ENCODE results near the gene GRIA1. TPM values are rescaled to one million over a fixed set of nuclear protein-coding genes. Genes with fewer than 3 reads are reported as not detected.

Gene GRIA1
- total RNA-seq, 2 experiments from 2014 or later: not detected

- Mint-ChIP-seq H3K9me3 (no peaks in the 10 kb centered on the region), H3K27me3 (no peaks in the 10 kb centered on the region), H3K36me3 (ENCODE audit: low read depth) (no peaks in the 10 kb centered on the region), H3K27ac (no peak overlapping the region), H3K4me3 (no peak overlapping the region), H3K4me1 (no peaks in the 10 kb centered on the region)
- CTCF ChIA-PET: no interaction called here
- no peak for DNase-seq
- POLR2A ChIA-PET: no interaction called here
Observed at GRCh38 chr5:153632748-153633290, 142.3 kb downstream of the GRIA1 start.

- no peaks in the 10 kb centered on the region for H3K27me3 Mint-ChIP-seq
- ChIA-PET POLR2A (no interaction called here), CTCF (interaction anchor here (0.6 kb wide), 1 partner anchor 45 kb away, joined by 5 read pairs; no protein-coding TSS in a partner anchor)
- no peaks in the 10 kb centered on the region for H3K4me1 Mint-ChIP-seq
- H3K36me3 Mint-ChIP-seq (ENCODE audit: low read depth): no peaks in the 10 kb centered on the region
- DNase-seq: no peak
- no peaks in the 10 kb centered on the region for H3K9me3 Mint-ChIP-seq
- H3K4me3 Mint-ChIP-seq: no peak overlapping the region
- no peak overlapping the region for H3K27ac Mint-ChIP-seq
Observed at GRCh38 chr5:153636670-153637451, 146.4 kb downstream of the GRIA1 start.

GRCh38 chr5:153640293-153640692 lies 149.8 kb downstream of the GRIA1 start:
- Mint-ChIP-seq H3K4me1 (no peaks in the 10 kb centered on the region), H3K27me3 (no peaks in the 10 kb centered on the region), H3K27ac (no peak overlapping the region), H3K4me3 (no peak overlapping the region), H3K36me3 (ENCODE audit: low read depth) (no peaks in the 10 kb centered on the region), H3K9me3 (no peaks in the 10 kb centered on the region)
- no peak for DNase-seq
- ChIA-PET CTCF (no interaction called here), POLR2A (no interaction called here)

- no peaks in the 10 kb centered on the region for H3K36me3 Mint-ChIP-seq (ENCODE audit: low read depth)
- DNase-seq: no peak
- H3K9me3 Mint-ChIP-seq: no peaks in the 10 kb centered on the region
- no peak overlapping the region for H3K4me3 Mint-ChIP-seq
- ChIA-PET CTCF (no interaction called here), POLR2A (no interaction called here)
- no peaks in the 10 kb centered on the region for H3K4me1 Mint-ChIP-seq
- no peak overlapping the region for H3K27ac Mint-ChIP-seq
- H3K27me3 Mint-ChIP-seq: no peaks in the 10 kb centered on the region
Observed at GRCh38 chr5:153641183-153641688, 150.8 kb downstream of the GRIA1 start.

DNA sequence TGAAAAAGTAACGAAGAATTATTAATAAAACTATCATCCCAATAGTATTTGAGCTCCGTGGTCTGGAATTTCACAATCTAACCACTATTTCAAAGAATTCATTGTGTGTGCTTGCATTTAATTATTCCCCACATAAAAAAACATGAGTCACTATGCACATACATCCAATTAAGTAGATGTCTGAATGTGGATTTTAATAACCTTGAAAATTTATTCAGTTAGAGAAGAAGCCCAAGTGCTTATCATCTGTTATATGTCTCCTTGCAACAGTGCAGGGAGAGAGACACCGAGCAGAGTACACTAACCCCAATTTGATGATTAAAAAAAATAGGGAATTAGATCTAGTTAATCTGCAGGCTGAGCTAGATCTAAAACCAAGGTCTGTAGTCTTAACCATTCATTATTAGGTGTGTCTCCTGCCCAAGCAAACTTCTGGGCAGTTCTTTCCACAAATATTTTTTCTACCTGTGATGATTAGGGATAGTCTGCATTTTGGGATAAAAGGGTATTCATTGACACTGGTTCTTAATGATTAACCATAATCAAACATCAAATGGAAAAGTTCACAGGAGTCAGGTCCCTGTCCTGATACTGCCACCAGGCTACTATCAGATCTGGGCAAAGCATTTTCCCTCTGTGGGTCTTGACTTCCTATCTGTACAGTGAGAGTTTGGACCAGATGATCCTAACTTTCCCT lies 164.2 kb downstream of the GRIA1 start:
- Mint-ChIP-seq H3K4me3 (no peak overlapping the region), H3K4me1 (no peaks in the 10 kb centered on the region), H3K27ac (no peak overlapping the region), H3K36me3 (ENCODE audit: low read depth) (no peaks in the 10 kb centered on the region), H3K27me3 (peaks cover 2% of the 10 kb centered on the region), H3K9me3 (no peaks in the 10 kb centered on the region)
- CTCF ChIA-PET: no interaction called here
- POLR2A ChIA-PET: no interaction called here
- no peak for DNase-seq

DNA sequence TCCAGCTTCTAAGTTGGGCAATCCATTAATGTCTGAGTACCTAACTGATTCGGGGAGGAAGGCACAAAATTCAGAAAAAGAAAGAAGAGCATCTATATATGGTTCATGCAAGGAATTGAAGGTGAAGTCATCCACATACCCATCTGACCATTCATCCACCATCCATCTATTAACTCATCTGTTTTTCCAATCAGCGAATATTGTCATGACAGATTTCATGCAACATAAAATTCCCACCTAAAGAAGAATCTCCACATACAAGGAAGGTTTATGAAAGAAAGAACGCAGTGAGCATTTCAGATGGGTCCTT lies 164.7 kb downstream of the GRIA1 start:
- no peak overlapping the region for H3K27ac Mint-ChIP-seq
- no peaks in the 10 kb centered on the region for H3K36me3 Mint-ChIP-seq (ENCODE audit: low read depth)
- no peaks in the 10 kb centered on the region for H3K4me1 Mint-ChIP-seq
- peaks cover 2% of the 10 kb centered on the region for H3K27me3 Mint-ChIP-seq
- ChIA-PET CTCF (no interaction called here), POLR2A (no interaction called here)
- no peak for DNase-seq
- no peaks in the 10 kb centered on the region for H3K9me3 Mint-ChIP-seq
- H3K4me3 Mint-ChIP-seq: no peak overlapping the region

GRCh38 chr5:153658149-153658548 lies 167.7 kb downstream of the GRIA1 start:
- no peak for DNase-seq
- no peak overlapping the region for H3K27ac Mint-ChIP-seq
- no peak overlapping the region for H3K4me3 Mint-ChIP-seq
- ChIA-PET CTCF (no interaction called here), POLR2A (no interaction called here)
- H3K36me3 Mint-ChIP-seq (ENCODE audit: low read depth): no peaks in the 10 kb centered on the region
- peaks cover 2% of the 10 kb centered on the region for H3K27me3 Mint-ChIP-seq
- no peaks in the 10 kb centered on the region for H3K4me1 Mint-ChIP-seq
- no peaks in the 10 kb centered on the region for H3K9me3 Mint-ChIP-seq

DNA sequence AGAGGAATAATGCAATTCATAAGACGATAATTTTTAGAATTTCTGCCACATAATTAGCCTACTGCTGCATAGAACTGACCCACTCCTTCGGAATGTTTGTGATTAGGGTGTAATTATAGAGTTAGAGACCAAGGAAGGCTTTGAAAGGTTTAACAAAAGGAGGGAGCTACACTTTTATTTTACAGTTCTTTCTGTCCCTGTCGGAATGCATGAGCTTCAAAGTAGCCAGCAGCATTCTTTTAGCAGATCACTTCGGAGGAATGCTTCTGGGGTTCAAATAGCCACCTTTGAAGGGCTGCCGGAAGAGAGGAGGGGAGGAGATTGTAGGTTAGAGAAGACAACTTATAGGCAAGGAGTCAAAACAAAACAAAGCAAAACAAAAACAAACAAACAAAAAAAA lies 168.1 kb downstream of the GRIA1 start:
- Mint-ChIP-seq H3K4me1 (no peaks in the 10 kb centered on the region), H3K4me3 (no peak overlapping the region), H3K27ac (no peak overlapping the region), H3K36me3 (ENCODE audit: low read depth) (no peaks in the 10 kb centered on the region), H3K9me3 (no peaks in the 10 kb centered on the region), H3K27me3 (peaks cover 2% of the 10 kb centered on the region)
- CTCF ChIA-PET: interaction anchor here (0.6 kb wide), 1 partner anchor 858 kb away, joined by 3 read pairs; no protein-coding TSS in a partner anchor
- no peak for DNase-seq
- POLR2A ChIA-PET: no interaction called here

DNA sequence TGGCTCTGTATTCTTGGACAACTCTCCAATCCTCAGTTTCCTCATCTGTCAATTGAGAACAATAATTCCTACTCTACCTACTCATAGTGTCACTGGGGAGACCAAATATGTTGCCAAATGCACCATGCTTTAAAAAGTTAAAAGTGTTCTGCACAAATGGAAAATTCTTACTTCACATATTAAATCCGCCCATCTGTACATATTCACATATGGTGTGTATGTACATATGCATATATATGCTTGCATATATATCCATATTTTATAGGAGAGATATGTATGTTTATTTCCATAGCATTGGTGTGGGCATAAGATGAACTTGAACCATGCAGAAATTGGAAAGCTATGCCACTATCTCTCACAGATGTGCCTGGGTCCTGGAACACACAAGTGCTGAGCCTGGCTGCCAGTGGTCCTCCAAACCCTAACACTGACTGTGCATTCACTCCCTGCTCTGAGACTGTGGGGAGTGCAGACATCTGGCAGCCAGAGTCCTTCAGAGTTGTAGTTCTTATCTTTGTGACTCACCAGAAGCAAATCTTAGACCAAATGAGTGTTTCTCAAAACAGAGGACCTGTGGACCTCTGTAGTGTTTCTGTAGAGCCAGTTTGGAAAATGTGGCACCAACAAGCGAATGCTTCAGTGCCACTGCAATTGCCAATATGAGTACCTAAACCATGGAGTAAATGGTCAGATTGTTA lies 168.7 kb downstream of the GRIA1 start:
- H3K36me3 Mint-ChIP-seq (ENCODE audit: low read depth): no peaks in the 10 kb centered on the region
- DNase-seq: no peak
- no peaks in the 10 kb centered on the region for H3K4me1 Mint-ChIP-seq
- no peak overlapping the region for H3K27ac Mint-ChIP-seq
- H3K27me3 Mint-ChIP-seq: peaks cover 2% of the 10 kb centered on the region
- POLR2A ChIA-PET: no interaction called here
- H3K9me3 Mint-ChIP-seq: no peaks in the 10 kb centered on the region
- no peak overlapping the region for H3K4me3 Mint-ChIP-seq
- CTCF ChIA-PET: interaction anchor here (0.6 kb wide), 1 partner anchor 857 kb away, joined by 3 read pairs; no protein-coding TSS in a partner anchor

GRCh38 chr5:153660919-153661318 lies 170.4 kb downstream of the GRIA1 start:
- ChIA-PET POLR2A (no interaction called here), CTCF (no interaction called here)
- no peak for DNase-seq
- no peak overlapping the region for H3K27ac Mint-ChIP-seq
- no peaks in the 10 kb centered on the region for H3K4me1 Mint-ChIP-seq
- no peaks in the 10 kb centered on the region for H3K36me3 Mint-ChIP-seq (ENCODE audit: low read depth)
- H3K27me3 Mint-ChIP-seq: no peaks in the 10 kb centered on the region
- no peaks in the 10 kb centered on the region for H3K9me3 Mint-ChIP-seq
- no peak overlapping the region for H3K4me3 Mint-ChIP-seq

GRCh38 chr5:153661897-153662296 lies 171.4 kb downstream of the GRIA1 start:
- H3K27me3 Mint-ChIP-seq: no peaks in the 10 kb centered on the region
- DNase-seq: no peak
- H3K4me3 Mint-ChIP-seq: no peak overlapping the region
- H3K9me3 Mint-ChIP-seq: no peaks in the 10 kb centered on the region
- H3K27ac Mint-ChIP-seq: no peak overlapping the region
- no peaks in the 10 kb centered on the region for H3K4me1 Mint-ChIP-seq
- ChIA-PET CTCF (no interaction called here), POLR2A (no interaction called here)
- H3K36me3 Mint-ChIP-seq (ENCODE audit: low read depth): no peaks in the 10 kb centered on the region

- CTCF ChIA-PET: no interaction called here
Observed at GRCh38 chr5:153670101-153670500, 179.6 kb downstream of the GRIA1 start.

DNA sequence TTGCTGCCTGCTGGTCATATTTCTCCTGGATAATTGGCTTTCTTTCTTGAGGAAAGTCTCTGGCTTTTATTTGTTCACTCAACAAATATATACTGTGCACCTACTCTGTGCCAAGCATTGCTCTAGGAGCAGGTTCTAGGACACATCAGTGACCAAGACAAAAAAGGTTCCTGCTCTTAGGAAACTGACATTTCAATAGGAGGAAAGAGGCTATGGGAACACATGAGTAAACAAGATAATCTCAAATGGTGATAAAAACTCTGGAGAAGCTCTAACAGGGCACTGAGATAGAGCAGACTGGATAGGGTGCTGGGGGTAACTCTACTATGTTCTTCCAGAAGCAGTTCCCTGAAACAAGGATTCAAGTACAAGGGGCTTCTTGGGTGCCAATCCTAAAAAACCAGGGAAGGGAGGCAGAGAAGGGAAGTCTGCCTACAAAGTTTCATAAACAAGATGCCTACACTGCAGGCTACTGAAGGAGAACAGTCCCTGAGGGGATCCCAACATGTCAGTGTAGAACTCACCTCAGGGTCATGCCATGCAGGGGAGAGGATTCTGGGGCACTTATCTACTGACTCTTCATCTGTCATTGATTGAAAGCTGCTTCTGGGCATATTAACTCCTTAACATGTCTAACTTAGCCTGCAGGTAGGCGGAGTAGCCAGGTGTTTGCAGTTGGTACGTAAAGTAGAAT lies 181.3 kb downstream of the GRIA1 start:
- Mint-ChIP-seq H3K27ac (no peak overlapping the region), H3K4me1 (no peaks in the 10 kb centered on the region), H3K27me3 (no peaks in the 10 kb centered on the region), H3K9me3 (no peaks in the 10 kb centered on the region), H3K4me3 (no peak overlapping the region), H3K36me3 (ENCODE audit: low read depth) (no peaks in the 10 kb centered on the region)
- ChIA-PET POLR2A (no interaction called here), CTCF (no interaction called here)
- DNase-seq: no peak

More at GRCh38 chr5:153670101-153670500, 179.6 kb downstream of the GRIA1 start:
- no peaks in the 10 kb centered on the region for H3K27me3 Mint-ChIP-seq
- POLR2A ChIA-PET: no interaction called here
- no peaks in the 10 kb centered on the region for H3K9me3 Mint-ChIP-seq
- DNase-seq: no peak
- no peak overlapping the region for H3K27ac Mint-ChIP-seq
- H3K36me3 Mint-ChIP-seq (ENCODE audit: low read depth): no peaks in the 10 kb centered on the region
- no peaks in the 10 kb centered on the region for H3K4me1 Mint-ChIP-seq
- H3K4me3 Mint-ChIP-seq: no peak overlapping the region

Data from activated CD4-positive, alpha-beta T cell treated with anti-CD3 and anti-CD28 coated beads, Interleukin-2, amount 10 ng/mL, durations not matched to agents 7 days and 5 days (primary cell).